HuH-7.5 (cell line): ENCODE data around the gene ANKUB1.
"Not testable (repeated sequence)": the region's sequence is repeated elsewhere in the genome, so short reads cannot be mapped to it uniquely, and the experiment has no call there.

Source experiments
- DNase-seq: peaks from one replicate; pipeline ENCODE4 v3.0.0; 2011; ENCODE audit warnings: low spot score

Gene ANKUB1, protein sequence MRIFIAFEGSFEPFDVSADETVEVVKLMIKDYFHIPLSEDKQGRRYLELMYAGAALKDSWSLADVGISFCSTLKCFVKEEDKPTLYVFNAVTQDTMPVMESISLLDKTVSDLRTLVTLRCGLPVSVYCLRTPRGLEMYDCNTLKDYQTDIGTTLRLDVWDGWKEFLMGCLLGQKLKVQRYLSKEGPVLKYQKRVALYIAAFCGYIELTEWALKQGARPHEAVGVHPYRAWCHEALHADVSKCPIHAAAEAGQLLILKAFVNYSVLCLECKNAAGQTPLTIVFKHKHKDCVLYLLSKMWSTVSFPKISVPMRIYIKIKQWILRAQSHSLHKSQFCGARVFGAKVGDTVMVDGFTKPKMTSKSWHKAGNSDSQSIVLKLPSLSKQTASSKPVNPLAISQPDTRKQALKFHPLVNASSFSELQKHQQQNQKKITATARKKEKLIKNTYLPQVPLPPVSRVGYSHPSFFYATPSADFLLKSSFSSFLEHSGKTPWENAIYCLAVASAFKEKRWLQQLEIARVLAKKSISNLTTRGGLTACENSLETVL

DNA sequence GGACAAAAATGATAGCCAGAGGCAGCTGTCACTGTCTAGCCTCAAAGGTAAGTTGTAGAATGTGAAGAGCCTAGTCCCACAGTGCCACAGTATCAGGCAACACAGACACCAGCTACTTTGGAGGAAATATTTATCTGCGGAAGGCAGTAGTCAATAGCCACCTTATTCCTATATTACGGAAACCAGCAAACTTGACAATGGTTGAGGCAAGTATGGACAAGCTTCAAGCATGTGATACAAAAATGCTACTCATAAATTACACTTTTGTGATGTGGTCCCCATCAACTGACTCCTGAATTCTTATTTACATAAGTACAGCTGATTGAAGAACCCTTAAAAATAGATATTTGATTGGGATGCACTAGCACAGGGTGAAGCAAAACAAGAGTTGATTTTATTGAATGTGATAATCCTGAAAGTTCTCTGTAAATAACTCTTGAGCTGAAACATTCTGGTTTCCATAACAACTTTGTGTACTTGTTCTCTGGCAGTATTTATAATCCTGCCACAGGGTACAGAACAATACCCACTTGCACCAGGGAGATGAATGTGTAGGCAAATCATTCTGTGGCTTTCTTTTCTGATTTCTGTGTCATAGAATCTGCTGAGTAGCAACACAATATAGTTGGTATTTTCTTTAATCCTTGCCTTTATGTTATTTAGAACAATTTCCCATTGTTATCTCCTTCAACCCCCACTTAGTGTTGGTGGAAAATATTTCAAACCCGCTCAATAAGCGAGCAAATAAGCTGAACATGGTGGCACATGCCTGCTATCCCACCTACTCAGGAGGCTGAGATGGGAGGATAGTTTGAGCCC lies at the start of gene ANKUB1:
Gene ANKUB1 (minus strand): TSS at position 103 of the 819 bp plus-strand sequence. CDS start 188 bp downstream, outside the sequence.
- no peak for DNase-seq

DNA sequence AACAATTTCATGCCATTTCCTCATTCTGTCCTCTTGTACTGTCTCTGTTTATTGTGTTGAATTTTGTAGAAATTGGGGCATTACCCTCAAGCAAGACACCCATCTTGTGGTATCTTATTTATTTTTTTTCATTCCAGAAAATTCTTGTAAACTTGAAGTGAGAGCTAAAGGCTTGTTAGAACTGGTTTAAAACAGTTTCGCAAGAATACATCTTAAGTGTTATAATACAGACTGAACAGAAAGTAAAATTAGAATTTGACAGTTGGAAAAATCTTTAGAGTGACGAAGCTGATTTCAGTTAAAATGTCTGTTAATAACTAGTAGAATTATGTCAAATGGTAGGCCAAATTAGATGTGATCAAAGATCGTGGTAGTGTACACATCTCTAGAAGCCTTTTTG lies 47.5 kb upstream of the ANKUB1 start:
- no peak for DNase-seq

DNA sequence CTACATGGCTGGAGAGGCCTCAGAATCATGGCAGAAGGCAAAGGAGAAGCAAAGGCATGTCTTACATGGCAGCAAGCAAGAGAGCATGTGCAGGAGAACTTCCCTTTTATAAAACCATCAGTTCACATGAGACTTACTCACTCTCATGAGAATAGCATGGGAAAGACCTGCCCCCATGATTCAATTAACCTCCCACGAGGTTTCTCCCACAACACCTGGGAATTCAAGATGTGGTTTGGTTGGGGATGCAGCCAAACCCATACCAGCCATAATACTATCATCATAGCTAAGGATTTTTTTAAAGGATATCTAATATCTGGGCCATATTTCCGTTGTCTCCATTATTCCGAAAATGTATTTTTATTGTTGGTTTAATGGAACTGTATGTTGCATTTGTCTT lies 47.1 kb upstream of the ANKUB1 start:
- not testable (repeated sequence) for DNase-seq

- DNase-seq = not testable (repeated sequence)
These were observed 46.1 kb upstream of the ANKUB1 start for GRCh38 chr3:149838491-149838890.

DNA sequence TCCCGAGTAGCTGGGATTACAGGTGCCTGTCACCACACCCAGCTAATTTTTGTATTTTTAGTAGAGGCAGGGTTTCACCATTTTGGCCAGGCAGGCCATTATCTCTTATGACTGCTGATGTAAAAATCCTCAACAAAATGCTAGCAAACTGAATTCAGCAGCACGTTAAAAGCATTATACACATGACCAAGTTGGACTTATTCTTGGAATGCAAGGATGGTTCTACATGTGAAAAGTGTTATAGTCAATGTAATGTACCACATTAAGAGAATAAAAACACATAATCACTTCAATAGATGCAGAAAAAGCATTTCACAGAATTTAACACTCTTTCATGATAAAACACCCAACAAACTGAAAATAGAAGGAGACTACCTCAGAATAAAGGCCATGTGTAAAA lies 40.9 kb upstream of the ANKUB1 start:
- no peak for DNase-seq

- DNase-seq = no peak
These were observed 39.7 kb upstream of the ANKUB1 start for GRCh38 chr3:149832086-149832485.

DNA sequence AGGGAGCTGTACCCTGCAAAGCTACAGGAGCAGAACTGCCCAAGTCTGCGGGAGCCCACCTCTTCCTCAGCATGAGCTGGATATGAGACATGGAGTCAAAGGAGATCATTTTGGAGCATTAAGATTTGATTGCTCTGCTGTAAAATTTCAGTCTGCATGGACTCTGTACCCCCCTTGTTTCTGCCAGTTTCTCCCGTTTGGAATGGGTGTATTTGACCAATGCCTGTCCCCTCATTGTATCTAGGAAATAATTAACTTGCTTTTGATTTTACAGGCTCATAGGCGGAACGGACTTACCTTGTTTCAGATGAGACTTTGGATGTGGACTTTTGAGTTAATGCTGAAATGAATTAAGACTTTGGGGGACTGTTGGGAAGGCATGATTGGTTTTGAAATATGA lies 39.0 kb upstream of the ANKUB1 start:
- no peak for DNase-seq

DNA sequence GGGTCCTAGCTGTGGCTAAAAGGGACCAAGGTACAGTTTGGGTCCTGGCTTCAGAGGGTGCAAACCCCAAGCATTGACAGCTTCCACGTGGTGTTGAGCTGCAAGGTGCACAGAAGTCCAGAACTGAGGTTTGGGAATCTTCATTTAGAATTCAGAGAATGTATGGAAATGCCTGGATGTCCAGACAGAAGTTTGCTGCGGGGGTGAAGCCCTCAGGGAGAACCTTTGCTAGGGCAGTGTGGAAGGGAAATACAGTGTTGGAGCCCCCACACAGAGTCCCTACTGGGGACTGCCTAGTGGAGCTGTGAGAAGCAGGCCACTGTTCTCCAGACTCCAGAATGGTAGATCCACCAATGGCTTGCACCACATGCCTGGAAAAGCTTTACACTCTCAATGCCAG lies 38.5 kb upstream of the ANKUB1 start:
- DNase-seq = no peak

GRCh38 chr3:149829631-149830030 lies 37.3 kb upstream of the ANKUB1 start:
- not testable (repeated sequence) for DNase-seq

DNA sequence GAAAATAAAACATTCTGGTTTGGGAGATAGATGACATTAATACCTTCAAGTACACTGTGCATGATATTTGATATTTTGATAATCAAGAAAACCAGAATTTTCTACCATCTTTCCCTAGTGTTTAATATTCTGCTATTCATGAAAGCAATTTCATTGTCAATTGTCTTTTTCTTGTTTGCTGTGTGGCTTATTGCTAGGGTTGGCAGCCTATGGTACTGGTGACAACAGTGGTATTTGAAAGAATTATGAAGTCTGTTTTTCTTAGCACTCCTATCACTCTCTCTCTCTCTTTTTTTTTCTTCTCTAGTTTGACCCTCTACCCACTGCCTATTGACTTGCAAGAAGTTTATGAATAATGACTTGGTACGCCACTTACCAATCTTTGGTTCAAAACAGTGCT lies 36.0 kb upstream of the ANKUB1 start:
- DNase-seq = no peak

- no peak for DNase-seq
These were observed 34.3 kb upstream of the ANKUB1 start for GRCh38 chr3:149826636-149827035.

DNA sequence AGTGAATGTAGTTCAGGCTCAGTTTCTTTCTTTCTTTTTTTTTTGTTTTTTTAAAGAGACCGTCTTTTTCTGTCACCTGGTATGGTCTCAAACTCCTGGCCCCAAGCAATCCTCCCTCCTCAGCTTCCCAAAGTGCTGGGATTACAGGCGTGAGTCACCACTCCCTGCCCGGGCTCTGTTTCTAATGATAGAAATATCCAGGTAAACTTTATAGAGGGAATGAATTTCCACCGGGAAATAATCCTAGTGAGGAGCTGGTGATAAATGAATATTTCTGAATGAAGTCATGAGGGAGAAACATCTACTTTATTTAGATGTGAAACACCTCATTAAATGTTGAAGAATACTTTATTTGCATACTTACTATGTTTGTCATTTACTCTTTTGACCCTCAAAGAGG lies 27.8 kb upstream of the ANKUB1 start:
- no peak for DNase-seq

GRCh38 chr3:149819432-149819831 lies 27.1 kb upstream of the ANKUB1 start:
- no peak for DNase-seq

GRCh38 chr3:149816986-149817385 lies 24.6 kb upstream of the ANKUB1 start:
- no peak for DNase-seq

- DNase-seq = no peak
These were observed 24.0 kb upstream of the ANKUB1 start for GRCh38 chr3:149816311-149816710.

GRCh38 chr3:149815728-149816127 lies 23.4 kb upstream of the ANKUB1 start:
- no peak for DNase-seq

DNA sequence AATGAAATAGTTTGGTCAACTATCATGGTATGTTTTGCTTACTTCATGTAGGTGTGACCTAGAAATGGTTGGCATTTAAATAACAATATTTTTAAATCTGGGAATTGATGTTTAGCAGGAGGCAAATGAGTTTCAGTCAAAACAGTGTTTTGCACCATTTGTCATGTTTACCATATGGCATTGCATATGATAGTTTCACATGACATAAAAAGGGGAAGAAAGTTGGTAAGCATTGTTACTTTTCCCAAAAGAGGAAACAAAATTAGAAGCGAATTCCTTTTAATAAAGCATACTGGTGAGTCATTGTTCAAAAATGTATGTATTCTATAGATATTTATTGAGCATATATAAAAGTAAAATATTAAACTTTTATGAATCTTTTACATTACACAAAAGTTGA lies 23.0 kb upstream of the ANKUB1 start:
- DNase-seq = no peak

GRCh38 chr3:149813367-149814281 lies 21.3 kb upstream of the ANKUB1 start:
- no peak for DNase-seq

DNA sequence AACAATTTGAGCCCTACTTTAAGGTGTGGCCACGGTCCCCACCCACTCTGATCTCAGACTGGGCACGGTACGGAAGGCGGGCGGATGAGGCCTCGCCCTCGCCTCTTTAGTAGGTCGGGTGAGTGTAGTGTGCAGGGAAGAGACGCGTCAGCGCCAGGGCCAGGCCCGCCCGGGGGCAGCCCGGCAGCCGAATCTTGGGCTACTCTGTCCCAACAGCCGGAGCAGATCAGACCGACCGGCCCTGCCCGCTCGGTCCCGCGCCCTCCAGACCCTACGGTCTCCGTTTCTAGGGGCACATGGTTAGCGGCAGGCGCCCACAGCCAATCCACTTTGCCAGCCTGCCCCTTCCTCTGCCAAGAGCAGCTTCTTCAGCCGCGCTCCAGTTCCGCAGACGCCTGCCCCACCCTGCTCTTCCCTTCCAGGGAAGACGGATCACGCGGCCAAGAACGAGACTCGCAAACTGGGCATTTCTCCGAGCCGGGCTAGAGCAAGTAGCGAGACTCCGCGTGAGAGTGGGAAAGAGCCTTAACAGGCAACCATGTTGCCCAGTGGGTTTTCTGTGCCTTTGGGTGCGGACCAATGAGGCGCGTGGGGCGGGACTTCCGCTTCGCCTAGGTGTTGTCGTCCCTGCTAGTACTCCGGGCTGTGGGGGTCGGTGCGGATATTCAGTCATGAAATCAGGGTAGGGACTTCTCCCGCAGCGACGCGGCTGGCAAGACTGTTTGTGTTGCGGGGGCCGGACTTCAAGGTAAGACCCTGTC lies 20.4 kb upstream of the ANKUB1 start, which contains the start of gene RNF13:
Gene RNF13 (plus strand): TSS at position 610 of the 761 bp plus-strand sequence. CDS start 32,812 bp downstream, outside the sequence.
- DNase-seq = peak; percentile 58

DNA sequence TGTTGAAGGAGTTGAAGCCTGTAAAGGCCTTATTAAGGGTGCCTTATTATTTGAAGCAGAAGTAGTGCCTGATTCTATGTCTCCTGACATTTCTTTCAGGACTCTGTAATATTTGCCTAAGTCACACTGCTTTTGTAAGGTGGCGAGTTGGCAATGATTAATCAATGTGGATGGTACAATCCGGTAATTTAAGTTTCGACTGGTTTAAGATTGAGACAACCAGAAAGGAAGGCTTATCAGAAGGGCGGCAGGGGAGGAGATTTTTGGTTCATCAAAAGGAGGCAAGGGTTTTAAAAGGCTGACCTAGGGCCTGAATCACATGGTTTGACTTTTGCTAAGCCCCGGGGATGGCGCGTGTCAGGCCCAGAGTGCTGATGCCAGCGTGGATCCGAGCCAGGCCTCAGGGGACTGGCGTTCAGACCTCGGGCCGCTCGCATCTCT lies 19.8 kb upstream of the ANKUB1 start:
- DNase-seq = no peak

- no peak for DNase-seq
These were observed 18.5 kb upstream of the ANKUB1 start for GRCh38 chr3:149810846-149811245.
